Spinal cord (tissue), 10 donors: ENCODE data around the gene LRRC37A. TPM values are rescaled to one million over a fixed set of nuclear protein-coding genes. Genes with fewer than 3 reads are reported as not detected.
"Not testable (repeated sequence)": the region's sequence is repeated elsewhere in the genome, so short reads cannot be mapped to it uniquely, and the experiment has no call there.

Source experiments
- DNase-seq, 6 donors: peaks; one replicate each; pipeline versions ENCODE4 v3.0.0 to v3.0.0-alpha.2; 2013 to 2015; ENCODE audit warnings: low spot score in 6 of 6, low read depth in 4 of 6
- H3K27ac ChIP-seq: one replicate; pipeline ENCODE4 v1.5.1; 2013; ENCODE audit warnings: low read depth, low read length, control low read depth
- H3K27me3 ChIP-seq: one replicate; pipeline ENCODE4 v1.6.1; 2013; ENCODE audit warnings: low read length; ENCODE audit not compliant: control insufficient read depth, insufficient read depth
- H3K36me3 ChIP-seq: one replicate; pipeline ENCODE4 v1.6.1; 2013; ENCODE audit warnings: low read length; ENCODE audit not compliant: control insufficient read depth, insufficient read depth
- H3K4me1 ChIP-seq: one replicate; pipeline ENCODE4 v1.6.1; 2013; ENCODE audit warnings: low read length; ENCODE audit not compliant: control insufficient read depth, insufficient read depth
- H3K4me3 ChIP-seq: one replicate; pipeline ENCODE4 v1.5.1; 2013; ENCODE audit warnings: low read depth, low read length, control low read depth
- H3K9me3 ChIP-seq: one replicate; pipeline ENCODE4 v1.6.1; 2013; ENCODE audit warnings: low read length; ENCODE audit not compliant: control insufficient read depth, insufficient read depth
- WGBS: methylation state at CpG from one replicate; pipeline ENCODE4 v1.1.5; 2013; ENCODE audit warnings: missing lambda C conversion rate; ENCODE audit not compliant: insufficient coverage; 5-methylcytosine and 5-hydroxymethylcytosine counted together
- long read RNA-seq, 4 donors: transcript quantifications; one replicate each; lab custom pipeline, GENCODE V29; 2026
- polyA plus RNA-seq, 2 donors: library from polyadenylated mRNA; unstranded; fragments of 120-200 nt; gene quantifications; one replicate each; pipeline ENCODE4 v1.2.1, GENCODE V29; 2013; ENCODE audit not compliant: insufficient read length in 2 of 2
- total RNA-seq, 2 donors: library from RNA; depleted of rRNA in 1 of 2; stranded (reverse); fragments of 120-200 nt in 1 of 2; fragments of >200 nt in 1 of 2; gene quantifications; one replicate each; pipeline versions ENCODE4 v1.2.3 to v1.2.4, GENCODE V29; 2013 to 2014
- donor health status: healthy.

LRRC37A gene
- total RNA-seq, result 1 to 10 TPM; 3.3 to 5.2 TPM
- polyA plus RNA-seq, result 1 to 10 TPM; 3.5 to 8.0 TPM
- long read RNA-seq, donor 1, result 0 reads
- long read RNA-seq, donor 2, result 0 reads
- long read RNA-seq, donor 3, result 0 reads
- long read RNA-seq, donor 4, partial matches to known transcripts, result 23 of 23 reads
- long read RNA-seq, donor 4, other reads (novel, unspliced or antisense), result 0 of 23 reads

DNA sequence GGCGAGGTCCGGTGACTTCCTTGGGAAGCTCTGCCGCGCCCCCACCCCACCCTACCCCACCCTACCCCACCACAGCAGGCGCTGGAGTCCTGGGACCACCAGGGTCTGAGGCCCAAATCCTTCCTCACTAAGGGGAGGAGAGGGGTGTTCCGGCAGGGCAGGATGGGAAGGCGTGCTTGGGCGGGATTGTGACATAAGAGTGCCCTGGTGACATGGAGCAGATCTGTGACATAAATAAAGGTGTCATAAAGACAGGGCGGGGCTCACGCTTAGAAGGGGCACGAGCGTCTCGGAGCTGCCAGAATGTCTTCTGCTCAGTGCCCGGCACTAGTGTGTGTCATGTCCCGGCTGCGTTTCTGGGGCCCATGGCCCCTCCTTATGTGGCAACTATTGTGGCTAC is at the start of gene LRRC37A:
Gene LRRC37A, plus strand, starts transcription at position 301 of the 400 bp plus-strand sequence. Its CDS starts 3 bp downstream, at position 304.
- WGBS, result no CpG with 5 or more reads among the region's 16 CpGs
- H3K27me3 ChIP-seq, H3K4me3 ChIP-seq, H3K4me1 ChIP-seq, H3K36me3 ChIP-seq, DNase-seq, H3K9me3 ChIP-seq, H3K27ac ChIP-seq: not testable (repeated sequence)

DNA sequence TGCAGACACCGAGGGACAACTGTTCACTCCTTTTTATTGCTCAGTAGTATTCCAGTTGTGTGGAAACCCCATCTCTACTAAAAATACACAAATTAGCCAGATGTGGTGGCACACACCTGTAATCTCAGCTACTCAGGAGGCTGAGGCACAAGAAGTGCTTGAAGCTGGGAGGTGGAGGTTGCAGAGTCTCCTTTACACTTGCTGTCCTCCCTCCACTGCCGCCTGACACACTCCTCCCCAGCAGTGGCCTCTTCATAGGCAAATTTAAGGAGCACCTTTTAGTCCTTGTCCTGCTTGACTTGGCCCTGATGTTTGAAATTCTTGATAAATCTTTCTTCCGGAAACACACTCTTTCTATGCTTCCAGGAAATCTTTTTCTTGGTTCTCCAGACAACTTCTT is 45.8 kb upstream of the LRRC37A start:
- H3K4me1 ChIP-seq, H3K9me3 ChIP-seq, H3K4me3 ChIP-seq, H3K27ac ChIP-seq, H3K27me3 ChIP-seq, DNase-seq, H3K36me3 ChIP-seq: not testable (repeated sequence)
- 90% methylated on average over 2 of the region's 3 CpGs for WGBS

DNA sequence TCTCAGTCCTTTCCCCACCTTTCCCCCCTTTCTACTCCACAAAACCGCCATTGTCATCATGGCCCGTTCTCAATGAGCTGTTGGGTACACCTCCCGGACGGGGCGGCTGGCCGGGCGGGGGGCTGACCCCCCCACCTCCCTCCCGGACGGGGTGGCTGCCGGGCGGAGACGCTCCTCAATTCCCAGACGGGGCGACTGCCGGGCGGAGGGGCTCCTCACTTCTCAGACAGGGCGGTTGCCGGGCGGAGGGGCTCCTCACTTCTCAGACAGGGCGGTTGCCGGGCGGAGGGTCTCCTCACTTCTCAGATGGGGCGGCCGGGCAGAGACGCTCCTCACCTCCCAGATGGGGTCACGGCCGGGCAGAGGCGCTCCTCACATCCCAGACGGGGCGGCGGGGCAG is 42.1 kb upstream of the LRRC37A start:
- H3K4me3 ChIP-seq, result not testable (repeated sequence)
- 84% methylated on average over 10 of the region's 31 CpGs for WGBS

DNA sequence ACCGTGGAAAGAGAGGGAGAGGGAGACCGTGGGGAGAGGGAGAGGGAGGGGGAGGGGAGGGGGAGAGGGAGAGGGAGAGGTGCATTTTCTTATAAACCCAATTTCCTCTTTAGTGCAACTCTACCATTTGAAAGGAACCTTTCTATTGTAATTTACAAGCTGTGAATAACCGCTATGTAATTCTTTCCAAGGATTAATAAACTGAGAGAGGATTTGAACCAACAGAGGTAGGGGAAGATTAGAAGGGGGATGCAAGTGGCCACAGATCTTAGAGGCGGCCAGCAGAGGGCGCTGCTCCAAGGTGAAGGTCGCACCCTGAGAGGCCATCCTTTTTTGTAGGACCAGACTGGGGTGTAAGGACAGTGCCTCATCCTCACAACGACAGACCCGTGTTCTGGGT is 41.2 kb upstream of the LRRC37A start:
- not testable (repeated sequence) for H3K4me3 ChIP-seq, H3K27me3 ChIP-seq, DNase-seq, H3K4me1 ChIP-seq, H3K9me3 ChIP-seq, H3K27ac ChIP-seq, H3K36me3 ChIP-seq
- no CpG with 5 or more reads among the region's 8 CpGs for WGBS

More for the DNA sequence above, 42.1 kb upstream of the LRRC37A start:
- H3K36me3 ChIP-seq, H3K27me3 ChIP-seq, DNase-seq, H3K9me3 ChIP-seq, H3K4me1 ChIP-seq, H3K27ac ChIP-seq: not testable (repeated sequence)

- not testable (repeated sequence) for H3K4me3 ChIP-seq, H3K36me3 ChIP-seq, H3K4me1 ChIP-seq, H3K27me3 ChIP-seq, H3K9me3 ChIP-seq, H3K27ac ChIP-seq, DNase-seq
- no CpG with 5 or more reads among the region's 6 CpGs for WGBS
Measured at GRCh38 chr17:46254215-46254614, 40.7 kb upstream of the LRRC37A start.

GRCh38 chr17:46256369-46256768 is 38.6 kb upstream of the LRRC37A start:
- not testable (repeated sequence) for H3K36me3 ChIP-seq, H3K27me3 ChIP-seq, H3K9me3 ChIP-seq, DNase-seq, H3K4me3 ChIP-seq, H3K4me1 ChIP-seq, H3K27ac ChIP-seq
- no CpG with 5 or more reads among the region's 1 CpG for WGBS

DNA sequence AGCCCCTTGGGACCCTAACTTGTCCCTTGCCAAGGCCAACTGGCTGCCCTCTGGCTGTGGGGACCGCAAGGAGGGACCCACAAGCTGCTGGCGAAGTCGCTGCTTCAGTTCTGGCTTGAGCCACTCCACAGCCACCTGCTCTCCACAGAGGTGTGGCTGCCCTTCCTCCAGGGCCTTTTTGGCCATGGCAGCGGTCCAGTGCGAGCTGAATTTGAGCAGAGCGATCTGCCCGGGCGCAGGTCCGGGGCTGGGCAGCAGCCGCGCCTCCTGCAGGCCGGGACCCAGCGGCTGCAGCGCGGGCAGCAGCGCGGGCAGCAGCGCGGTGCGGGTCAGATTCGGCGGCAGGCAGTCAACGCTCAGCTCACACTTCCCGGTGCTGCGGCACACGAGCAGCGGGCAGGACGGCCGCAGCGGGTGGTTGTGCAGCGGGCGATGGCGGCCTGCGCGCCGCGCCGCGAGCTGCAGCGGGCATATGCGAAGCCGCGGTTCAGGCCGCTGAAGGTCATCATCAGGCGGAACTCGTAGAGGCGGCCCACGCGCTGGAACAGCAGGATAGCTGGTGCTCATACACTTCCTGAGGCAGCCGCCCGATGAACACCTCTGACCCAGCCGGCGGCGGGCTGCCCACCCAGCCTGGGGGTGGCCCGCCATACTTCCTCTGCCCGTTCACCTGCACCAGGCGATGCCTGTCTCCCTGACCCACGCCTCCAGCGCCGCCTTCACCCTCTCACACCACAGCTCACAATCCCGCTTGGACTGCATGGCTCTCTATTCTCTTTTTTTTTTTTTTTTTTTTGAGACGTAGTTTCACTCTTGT is 34.9 kb upstream of the LRRC37A start:
- WGBS, result 0% methylated on average over 1 of the region's 62 CpGs
- peak in 2 of 6 donors; percentile 26 to 32 for DNase-seq
- H3K27ac ChIP-seq, result not testable (repeated sequence)

DNA sequence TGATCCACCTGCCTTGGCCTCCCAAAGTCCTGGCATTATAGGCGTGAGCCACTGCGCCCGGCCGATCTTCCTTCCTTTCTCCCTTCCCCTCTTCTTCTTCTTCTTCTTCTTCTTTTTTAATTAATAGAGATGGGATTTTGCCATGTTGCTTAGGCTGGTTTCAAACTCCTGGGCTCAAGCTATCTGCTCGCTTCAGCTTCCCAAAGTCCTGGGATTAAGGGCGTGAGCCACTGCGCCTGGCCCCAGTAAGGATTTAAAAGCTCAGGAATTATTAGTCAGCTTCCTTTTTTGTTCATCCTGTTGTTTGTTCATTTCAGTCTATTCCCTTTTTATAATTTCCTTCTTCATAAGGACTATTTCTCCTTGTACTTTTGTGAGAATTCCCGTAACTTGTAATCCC is 32.7 kb upstream of the LRRC37A start:
- Histone ChIP-seq H3K4me3 (no peak overlapping the region), H3K27ac (no peak overlapping the region), H3K36me3 (no peaks in the 10 kb centered on the region), H3K9me3 (no peaks in the 10 kb centered on the region), H3K4me1 (peaks cover 20% of the 10 kb centered on the region), H3K27me3 (no peaks in the 10 kb centered on the region)
- no peak for DNase-seq
- 90% methylated on average over 4 of the region's 8 CpGs for WGBS

More for the DNA sequence above, 34.9 kb upstream of the LRRC37A start:
- H3K27me3 ChIP-seq, H3K9me3 ChIP-seq, H3K4me1 ChIP-seq, H3K36me3 ChIP-seq, H3K4me3 ChIP-seq: not testable (repeated sequence)

GRCh38 chr17:46264456-46265198 is 30.3 kb upstream of the LRRC37A start:
- no peak for DNase-seq
- peaks cover 28% of the 10 kb centered on the region for H3K4me1 ChIP-seq
- H3K4me3 ChIP-seq, result no peak overlapping the region
- no peaks in the 10 kb centered on the region for H3K27me3 ChIP-seq
- H3K36me3 ChIP-seq, result no peaks in the 10 kb centered on the region
- H3K9me3 ChIP-seq, result no peaks in the 10 kb centered on the region
- WGBS, result 83% methylated on average over 1 of the region's 3 CpGs
- no peak overlapping the region for H3K27ac ChIP-seq
